Fibroblast of mammary gland (primary cell): ENCODE results near the gene MED29.
A peak's percentile ranks its signal among the peaks of the same experiment; 100 is the strongest.

ENCODE experiments used
- DNase-seq: peaks from one replicate; pipeline ENCODE4 v3.0.0-alpha.2; 2010; ENCODE audit warnings: low read depth
- H3K4me3 ChIP-seq: 2 replicates; pipeline ENCODE4 v1.5.1; 2011; ENCODE audit warnings: low read depth, mild to moderate bottlenecking, low read length, moderate library complexity; ENCODE audit not compliant: control insufficient read depth
- TF ChIP-seq, protein P1 (sequence below): conservative IDR thresholded peaks from 2 replicates; pipeline ENCODE4 v1.5.1; 2011; ENCODE audit warnings: low read depth, low read length, inconsistent platforms; ENCODE audit not compliant: control insufficient read depth, insufficient read depth

MED29 gene

GRCh38 chr19:39385629-39386411, 5.4 kb upstream of the MED29 start:
- no peak for DNase-seq
- TF ChIP-seq, protein P1, sequence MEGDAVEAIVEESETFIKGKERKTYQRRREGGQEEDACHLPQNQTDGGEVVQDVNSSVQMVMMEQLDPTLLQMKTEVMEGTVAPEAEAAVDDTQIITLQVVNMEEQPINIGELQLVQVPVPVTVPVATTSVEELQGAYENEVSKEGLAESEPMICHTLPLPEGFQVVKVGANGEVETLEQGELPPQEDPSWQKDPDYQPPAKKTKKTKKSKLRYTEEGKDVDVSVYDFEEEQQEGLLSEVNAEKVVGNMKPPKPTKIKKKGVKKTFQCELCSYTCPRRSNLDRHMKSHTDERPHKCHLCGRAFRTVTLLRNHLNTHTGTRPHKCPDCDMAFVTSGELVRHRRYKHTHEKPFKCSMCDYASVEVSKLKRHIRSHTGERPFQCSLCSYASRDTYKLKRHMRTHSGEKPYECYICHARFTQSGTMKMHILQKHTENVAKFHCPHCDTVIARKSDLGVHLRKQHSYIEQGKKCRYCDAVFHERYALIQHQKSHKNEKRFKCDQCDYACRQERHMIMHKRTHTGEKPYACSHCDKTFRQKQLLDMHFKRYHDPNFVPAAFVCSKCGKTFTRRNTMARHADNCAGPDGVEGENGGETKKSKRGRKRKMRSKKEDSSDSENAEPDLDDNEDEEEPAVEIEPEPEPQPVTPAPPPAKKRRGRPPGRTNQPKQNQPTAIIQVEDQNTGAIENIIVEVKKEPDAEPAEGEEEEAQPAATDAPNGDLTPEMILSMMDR, result no peak

DNA sequence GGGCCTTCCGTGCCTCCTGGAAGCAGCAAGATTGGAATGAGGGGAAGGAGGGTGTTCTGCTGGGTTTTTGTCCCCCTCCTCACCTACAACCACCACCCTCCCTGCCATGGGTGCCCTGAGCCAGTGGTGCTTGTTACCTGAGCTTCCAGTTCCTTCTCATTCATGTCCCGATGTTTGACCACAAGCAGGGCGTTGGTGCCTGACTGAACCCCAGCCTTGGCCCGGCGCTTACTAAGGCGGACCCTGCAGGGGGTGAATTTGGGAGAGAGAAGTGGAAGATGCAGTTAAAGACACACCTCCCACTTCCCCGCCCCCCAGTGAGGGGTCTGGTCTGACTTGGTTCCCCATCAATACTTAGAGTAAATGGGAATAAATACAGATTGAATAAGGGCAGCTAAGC, 4.6 kb upstream of the MED29 start:
- no peak overlapping the region for H3K4me3 ChIP-seq
- TF ChIP-seq, protein P1, result no peak
- no peak for DNase-seq

More at GRCh38 chr19:39385629-39386411, 5.4 kb upstream of the MED29 start:
- H3K4me3 ChIP-seq, result no peak overlapping the region

DNA sequence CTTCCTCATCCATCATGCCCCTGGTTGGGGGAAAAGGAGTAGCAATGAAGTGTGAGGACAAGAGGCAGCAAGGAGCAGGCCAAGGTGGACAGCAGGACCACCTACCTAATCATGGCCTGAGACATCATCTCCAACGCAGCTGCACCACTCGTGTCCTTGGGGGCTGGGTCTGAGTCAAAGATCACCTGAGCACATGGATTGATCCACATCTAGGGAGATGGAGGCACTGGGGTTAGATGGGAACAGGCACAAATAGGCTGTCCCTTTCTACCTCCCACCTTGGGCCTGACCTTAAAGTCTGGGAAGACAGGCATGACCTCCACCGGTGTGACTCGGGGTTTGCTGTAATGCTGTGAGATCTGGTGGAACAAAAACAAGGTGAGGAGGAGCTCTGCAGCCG, 2.5 kb upstream of the MED29 start:
- TF ChIP-seq, protein P1, result no peak
- DNase-seq, result no peak
- H3K4me3 ChIP-seq, result no peak overlapping the region

GRCh38 chr19:39389631-39390414, 1.4 kb upstream of the MED29 start:
- TF ChIP-seq, protein P1, result no peak

DNA sequence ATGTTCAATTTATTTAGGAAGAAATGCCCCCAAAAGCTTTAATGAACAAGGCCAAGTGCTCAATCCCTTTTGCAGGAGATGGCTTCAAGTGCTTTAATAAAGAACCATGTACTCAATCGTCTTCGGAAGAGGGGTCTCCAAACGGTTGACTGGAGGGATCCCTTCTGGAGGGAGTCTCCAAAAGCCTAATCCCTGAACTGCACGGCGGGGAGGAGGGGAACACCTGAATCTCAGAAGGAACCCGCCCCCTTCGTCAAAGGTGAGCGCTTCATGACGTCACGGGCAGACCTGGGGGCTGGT, 777 bp upstream of the MED29 start:
- DNase-seq, result peak; percentile 44
- H3K4me3 ChIP-seq, result peak overlapping the region; percentile 83
- TF ChIP-seq, protein P1, result no peak

More at GRCh38 chr19:39389631-39390414, 1.4 kb upstream of the MED29 start:
- no peak for DNase-seq
- peak overlapping the region; percentile 83 for H3K4me3 ChIP-seq

DNA sequence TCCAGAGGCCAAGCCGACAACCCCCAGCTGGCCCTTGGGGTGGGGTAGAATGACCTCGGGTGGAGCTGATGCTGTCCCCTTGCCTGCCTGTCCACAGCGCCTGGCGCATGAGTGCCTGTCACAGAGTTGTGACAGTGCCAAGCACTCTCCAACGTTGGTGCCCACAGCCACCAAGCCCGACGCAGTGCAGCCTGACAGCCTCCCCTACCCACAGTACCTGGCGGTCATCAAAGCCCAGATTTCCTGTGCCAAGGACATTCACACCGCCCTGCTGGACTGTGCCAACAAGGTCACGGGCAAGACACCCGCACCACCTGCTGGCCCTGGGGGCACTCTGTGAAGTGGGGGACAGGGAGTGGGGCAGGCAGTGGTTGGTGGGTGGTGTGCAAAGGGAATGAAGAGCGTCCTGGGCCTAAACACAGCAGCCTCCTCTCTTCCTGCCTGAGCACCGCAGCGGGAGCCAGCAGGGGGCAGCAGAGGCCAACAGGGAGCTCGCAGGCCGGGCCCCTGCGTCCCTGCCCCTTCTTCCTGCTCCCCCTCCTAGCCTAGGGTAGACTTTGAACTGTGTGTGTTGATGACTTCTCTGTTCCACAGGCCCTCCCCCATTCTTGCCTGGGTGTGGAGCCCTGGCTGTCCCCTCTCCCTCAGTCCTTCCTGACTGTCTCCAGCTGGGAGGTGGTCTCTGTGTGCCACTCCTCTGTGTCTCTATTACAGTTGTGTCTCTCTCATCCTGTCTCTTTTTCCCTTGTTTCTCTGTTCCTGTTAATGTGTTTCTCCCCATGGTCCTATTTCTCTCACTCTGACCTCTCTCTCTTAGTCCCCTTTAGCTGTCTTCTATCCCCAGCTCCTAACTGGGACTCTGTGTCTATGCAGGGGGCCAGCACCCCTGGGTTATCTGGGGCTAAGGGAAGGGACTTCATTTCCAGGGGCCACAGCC, 6.5 kb downstream of the MED29 start:
- no peak overlapping the region for H3K4me3 ChIP-seq

More for the DNA sequence above, 6.5 kb downstream of the MED29 start:
- DNase-seq, result peak; percentile 85
- TF ChIP-seq, protein P1, result peak; percentile 93
